Neural cell (in vitro differentiated cells): Measurements from ENCODE around the gene PHF2. TPM values are rescaled to one million over a fixed set of nuclear protein-coding genes. Genes with fewer than 3 reads are reported as not detected.

ENCODE experiments used
- H2AFZ ChIP-seq: fragments of 200-600, 300-800 bp; sonication (generic), shearing (Covaris generic); 2 replicates; pipeline ENCODE4 v1.6.0; 2014; ENCODE audit warnings: low read depth, mild to moderate bottlenecking, antibody characterized with exemption, low read length, moderate library complexity
- H3F3A ChIP-seq: fragments of 200-600 bp; shearing (Covaris generic); 2 replicates; pipeline ENCODE4 v1.6.1; 2016; ENCODE audit warnings: mild to moderate bottlenecking, moderate library complexity, mixed read lengths, antibody characterized with exemption, low read length; ENCODE audit not compliant: insufficient read depth, poor library complexity, severe bottlenecking
- H3K27ac ChIP-seq: fragments of 200-600, 300-800 bp; sonication (generic), shearing (Covaris generic); 2 replicates; pipeline ENCODE4 v1.5.1; 2014; ENCODE audit warnings: mild to moderate bottlenecking, low read length, moderate library complexity
- H3K27me3 ChIP-seq: fragments of 300-800, 200-600 bp; sonication (generic), shearing (Covaris generic); 2 replicates; pipeline ENCODE4 v1.6.0; 2014; ENCODE audit warnings: mild to moderate bottlenecking, low read depth, low read length, moderate library complexity; ENCODE audit not compliant: insufficient read depth
- H3K36me3 ChIP-seq: fragments of 300-800, 200-600 bp; sonication (generic), shearing (Covaris generic); 2 replicates; pipeline ENCODE4 v1.5.1; 2014; ENCODE audit warnings: mild to moderate bottlenecking, antibody characterized with exemption, low read length, moderate library complexity; ENCODE audit not compliant: insufficient read depth
- H3K4me2 ChIP-seq: fragments of 300-800, 200-600 bp; sonication (generic), shearing (Covaris generic); 2 replicates; pipeline ENCODE4 v1.6.0; 2014; ENCODE audit warnings: mild to moderate bottlenecking, low read length
- H3K4me3 ChIP-seq: fragments of 300-800, 200-600 bp; sonication (generic), shearing (Covaris generic); 2 replicates; pipeline ENCODE4 v1.5.1; 2014; ENCODE audit warnings: mild to moderate bottlenecking, low read length, moderate library complexity
- H3K79me2 ChIP-seq: fragments of 200-600 bp; shearing (Covaris generic); replicated peaks from 2 replicates; pipeline ENCODE4 v1.6.0; 2014; ENCODE audit warnings: mild to moderate bottlenecking, low read length, moderate library complexity; ENCODE audit not compliant: insufficient read depth
- H3K9ac ChIP-seq: fragments of 300-800, 200-600 bp; sonication (generic), shearing (Covaris generic); 2 replicates; pipeline ENCODE4 v1.6.1; 2016; ENCODE audit warnings: mild to moderate bottlenecking, low read length, mixed read lengths
- H3K9me2 ChIP-seq: fragments of 200-600 bp; shearing (Covaris generic); 2 replicates; pipeline ENCODE4 v1.6.1; 2016; ENCODE audit warnings: mild to moderate bottlenecking, low read length, mixed read lengths; ENCODE audit not compliant: insufficient read depth
- H3K9me3 ChIP-seq: fragments of 200-600, 300-800 bp; sonication (generic), shearing (Covaris generic); 2 replicates; pipeline ENCODE4 v1.6.1; 2016; ENCODE audit warnings: mild to moderate bottlenecking, mixed run types, low read length, moderate library complexity, mixed read lengths
- H4K20me1 ChIP-seq: fragments of 200-600 bp; shearing (Covaris generic); 2 replicates; pipeline ENCODE4 v1.6.1; 2016; ENCODE audit warnings: mild to moderate bottlenecking, mixed run types; ENCODE audit not compliant: insufficient read depth
- EP300 ChIP-seq: fragments of 450-650 bp; conservative IDR thresholded peaks from 2 replicates; pipeline ENCODE4 v1.6.1; 2014; ENCODE audit warnings: antibody characterized with exemption, mild to moderate bottlenecking, moderate library complexity; ENCODE audit not compliant: poor library complexity, severe bottlenecking
- EZH2 ChIP-seq: fragments of 200-600, 300-800 bp; shearing (Covaris generic), sonication (generic); IDR thresholded peaks from 2 replicates; pipeline ENCODE4 v1.6.1; 2014; ENCODE audit warnings: antibody characterized with exemption, low read length, borderline replicate concordance, mild to moderate bottlenecking; ENCODE audit not compliant: insufficient read depth, poor library complexity, severe bottlenecking
- MXI1 ChIP-seq: fragments of 450-650 bp; conservative IDR thresholded peaks from 2 replicates; pipeline ENCODE4 v1.6.1; 2014; ENCODE audit warnings: antibody characterized with exemption, mild to moderate bottlenecking; ENCODE audit not compliant: poor library complexity, severe bottlenecking
- POLR2AphosphoS5 ChIP-seq: IDR thresholded peaks from 2 replicates; pipeline ENCODE4 v1.6.1; 2012
- RAD21 ChIP-seq: fragments of 450-650 bp; conservative IDR thresholded peaks from 2 replicates; pipeline ENCODE4 v1.6.1; 2014; ENCODE audit warnings: antibody characterized with exemption, mild to moderate bottlenecking, moderate library complexity
- SMC3 ChIP-seq: fragments of 450-650 bp; conservative IDR thresholded peaks from 2 replicates; pipeline ENCODE4 v1.6.1; 2014; ENCODE audit warnings: antibody characterized with exemption, mild to moderate bottlenecking, moderate library complexity; ENCODE audit not compliant: poor library complexity
- TAF1 ChIP-seq: IDR thresholded peaks from 2 replicates; pipeline ENCODE4 v1.6.1; 2012; ENCODE audit warnings: low read depth
- polyA plus RNA-seq: library from polyadenylated mRNA; depleted of rRNA; stranded (reverse); fragments of >200 nt; gene quantifications from 2 replicates; pipeline ENCODE4 v1.2.3, GENCODE V29; 2014
- TF ChIP-seq, protein P1 (sequence below): IDR thresholded peaks from 2 replicates; pipeline ENCODE4 v1.6.1; 2012; ENCODE audit warnings: borderline replicate concordance
- TF ChIP-seq, protein P2 (sequence below): fragments of 450-650 bp; IDR thresholded peaks from 2 replicates; pipeline ENCODE4 v1.5.1; 2014; ENCODE audit warnings: antibody characterized with exemption, mild to moderate bottlenecking, moderate library complexity; ENCODE audit not compliant: poor library complexity, severe bottlenecking

Gene PHF2
- polyA plus RNA-seq, 1 donor from 2014 or later = 42.4 TPM

DNA sequence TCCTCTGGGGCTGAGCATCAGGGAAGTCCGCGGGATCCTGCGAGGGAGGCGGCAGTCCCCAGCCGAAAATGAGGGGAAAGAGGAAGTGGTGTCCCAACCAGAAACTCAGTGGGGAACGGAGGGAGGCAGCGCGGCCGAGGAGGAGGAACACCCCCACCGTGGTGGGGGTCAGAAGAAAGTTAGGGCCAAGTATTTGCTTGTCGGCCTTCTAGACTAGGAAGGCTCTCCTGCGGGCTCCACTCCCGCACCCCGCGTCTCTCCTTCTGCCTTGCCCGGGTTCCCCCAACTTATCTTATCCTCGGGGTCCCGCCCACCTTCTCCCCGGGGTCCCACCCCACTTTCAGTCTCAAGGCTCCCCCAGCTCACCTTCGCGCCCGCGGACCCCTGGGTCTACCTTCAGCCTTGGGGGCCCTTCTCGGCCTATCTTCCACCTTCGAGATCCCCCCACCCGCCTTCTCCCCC lies 557 bp upstream of the PHF2 start:
- Histone ChIP-seq H3K9me2 (no peaks in the 10 kb centered on the region), H3F3A (no peaks in the 10 kb centered on the region), H3K4me3 (peak overlapping the region; percentile 90), H4K20me1 (peaks cover 2% of the 10 kb centered on the region), H3K79me2 (peaks cover 54% of the 10 kb centered on the region), H3K9me3 (no peaks in the 10 kb centered on the region), H3K36me3 (no peaks in the 10 kb centered on the region), H3K27me3 (no peaks in the 10 kb centered on the region), H3K9ac (peak overlapping the region; percentile 84), H3K4me2 (peak overlapping the region; percentile 84), H2AFZ (peak overlapping the region; percentile 73), H3K27ac (peak overlapping the region; percentile 53)
- TF ChIP-seq RAD21 = no peak
- TF ChIP-seq POLR2AphosphoS5 = no peak
- TF ChIP-seq, protein P1, sequence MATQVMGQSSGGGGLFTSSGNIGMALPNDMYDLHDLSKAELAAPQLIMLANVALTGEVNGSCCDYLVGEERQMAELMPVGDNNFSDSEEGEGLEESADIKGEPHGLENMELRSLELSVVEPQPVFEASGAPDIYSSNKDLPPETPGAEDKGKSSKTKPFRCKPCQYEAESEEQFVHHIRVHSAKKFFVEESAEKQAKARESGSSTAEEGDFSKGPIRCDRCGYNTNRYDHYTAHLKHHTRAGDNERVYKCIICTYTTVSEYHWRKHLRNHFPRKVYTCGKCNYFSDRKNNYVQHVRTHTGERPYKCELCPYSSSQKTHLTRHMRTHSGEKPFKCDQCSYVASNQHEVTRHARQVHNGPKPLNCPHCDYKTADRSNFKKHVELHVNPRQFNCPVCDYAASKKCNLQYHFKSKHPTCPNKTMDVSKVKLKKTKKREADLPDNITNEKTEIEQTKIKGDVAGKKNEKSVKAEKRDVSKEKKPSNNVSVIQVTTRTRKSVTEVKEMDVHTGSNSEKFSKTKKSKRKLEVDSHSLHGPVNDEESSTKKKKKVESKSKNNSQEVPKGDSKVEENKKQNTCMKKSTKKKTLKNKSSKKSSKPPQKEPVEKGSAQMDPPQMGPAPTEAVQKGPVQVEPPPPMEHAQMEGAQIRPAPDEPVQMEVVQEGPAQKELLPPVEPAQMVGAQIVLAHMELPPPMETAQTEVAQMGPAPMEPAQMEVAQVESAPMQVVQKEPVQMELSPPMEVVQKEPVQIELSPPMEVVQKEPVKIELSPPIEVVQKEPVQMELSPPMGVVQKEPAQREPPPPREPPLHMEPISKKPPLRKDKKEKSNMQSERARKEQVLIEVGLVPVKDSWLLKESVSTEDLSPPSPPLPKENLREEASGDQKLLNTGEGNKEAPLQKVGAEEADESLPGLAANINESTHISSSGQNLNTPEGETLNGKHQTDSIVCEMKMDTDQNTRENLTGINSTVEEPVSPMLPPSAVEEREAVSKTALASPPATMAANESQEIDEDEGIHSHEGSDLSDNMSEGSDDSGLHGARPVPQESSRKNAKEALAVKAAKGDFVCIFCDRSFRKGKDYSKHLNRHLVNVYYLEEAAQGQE = no peak
- TF ChIP-seq EP300 = no peak
- TF ChIP-seq, protein P2, sequence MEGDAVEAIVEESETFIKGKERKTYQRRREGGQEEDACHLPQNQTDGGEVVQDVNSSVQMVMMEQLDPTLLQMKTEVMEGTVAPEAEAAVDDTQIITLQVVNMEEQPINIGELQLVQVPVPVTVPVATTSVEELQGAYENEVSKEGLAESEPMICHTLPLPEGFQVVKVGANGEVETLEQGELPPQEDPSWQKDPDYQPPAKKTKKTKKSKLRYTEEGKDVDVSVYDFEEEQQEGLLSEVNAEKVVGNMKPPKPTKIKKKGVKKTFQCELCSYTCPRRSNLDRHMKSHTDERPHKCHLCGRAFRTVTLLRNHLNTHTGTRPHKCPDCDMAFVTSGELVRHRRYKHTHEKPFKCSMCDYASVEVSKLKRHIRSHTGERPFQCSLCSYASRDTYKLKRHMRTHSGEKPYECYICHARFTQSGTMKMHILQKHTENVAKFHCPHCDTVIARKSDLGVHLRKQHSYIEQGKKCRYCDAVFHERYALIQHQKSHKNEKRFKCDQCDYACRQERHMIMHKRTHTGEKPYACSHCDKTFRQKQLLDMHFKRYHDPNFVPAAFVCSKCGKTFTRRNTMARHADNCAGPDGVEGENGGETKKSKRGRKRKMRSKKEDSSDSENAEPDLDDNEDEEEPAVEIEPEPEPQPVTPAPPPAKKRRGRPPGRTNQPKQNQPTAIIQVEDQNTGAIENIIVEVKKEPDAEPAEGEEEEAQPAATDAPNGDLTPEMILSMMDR = no peak
- TF ChIP-seq SMC3 = no peak
- no peak for TF ChIP-seq EZH2
- no peak for TF ChIP-seq TAF1
- TF ChIP-seq MXI1 = no peak

GRCh38 chr9:93577078-93577974 lies 942 bp downstream of the PHF2 start:
- H3K4me3 ChIP-seq = peak overlapping the region; percentile 83
- no peaks in the 10 kb centered on the region for H3K36me3 ChIP-seq
- H3K27ac ChIP-seq = no peak overlapping the region
- H3K9me3 ChIP-seq = no peaks in the 10 kb centered on the region
- H3K9me2 ChIP-seq = no peaks in the 10 kb centered on the region
- H3K9ac ChIP-seq = peak overlapping the region; percentile 68
- H2AFZ ChIP-seq = no peak overlapping the region
- peaks cover 6% of the 10 kb centered on the region for H4K20me1 ChIP-seq
- peaks cover 61% of the 10 kb centered on the region for H3K79me2 ChIP-seq
- peak overlapping the region; percentile 88 for H3K4me2 ChIP-seq
- no peaks in the 10 kb centered on the region for H3K27me3 ChIP-seq
- TF ChIP-seq TAF1 (peak; percentile 1), EP300 (no peak)
- TF ChIP-seq, protein P1 = no peak
- H3F3A ChIP-seq = no peaks in the 10 kb centered on the region
